ENCODE data around the gene DLK1.

DNA sequence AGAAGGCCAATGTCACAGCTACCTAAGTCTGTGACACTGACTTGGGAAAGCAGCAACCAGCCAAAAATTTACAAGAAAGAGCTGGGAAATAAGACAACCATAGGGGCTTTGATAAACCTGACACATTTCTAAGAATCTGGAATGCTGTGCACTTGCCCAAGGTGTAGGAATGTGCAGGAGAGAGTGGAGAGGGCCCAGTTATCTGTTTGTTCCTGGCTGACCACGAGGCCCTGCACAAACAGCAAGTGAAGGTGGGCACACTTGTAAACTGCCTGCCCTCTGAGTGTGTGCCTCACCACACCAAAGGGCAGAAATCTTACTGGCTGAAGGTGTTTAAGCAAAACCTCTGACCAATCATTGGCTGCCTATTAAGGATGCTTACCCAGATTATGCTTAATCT lies 27.3 kb downstream of the DLK1 start:
- TF ChIP-seq, protein P1, sequence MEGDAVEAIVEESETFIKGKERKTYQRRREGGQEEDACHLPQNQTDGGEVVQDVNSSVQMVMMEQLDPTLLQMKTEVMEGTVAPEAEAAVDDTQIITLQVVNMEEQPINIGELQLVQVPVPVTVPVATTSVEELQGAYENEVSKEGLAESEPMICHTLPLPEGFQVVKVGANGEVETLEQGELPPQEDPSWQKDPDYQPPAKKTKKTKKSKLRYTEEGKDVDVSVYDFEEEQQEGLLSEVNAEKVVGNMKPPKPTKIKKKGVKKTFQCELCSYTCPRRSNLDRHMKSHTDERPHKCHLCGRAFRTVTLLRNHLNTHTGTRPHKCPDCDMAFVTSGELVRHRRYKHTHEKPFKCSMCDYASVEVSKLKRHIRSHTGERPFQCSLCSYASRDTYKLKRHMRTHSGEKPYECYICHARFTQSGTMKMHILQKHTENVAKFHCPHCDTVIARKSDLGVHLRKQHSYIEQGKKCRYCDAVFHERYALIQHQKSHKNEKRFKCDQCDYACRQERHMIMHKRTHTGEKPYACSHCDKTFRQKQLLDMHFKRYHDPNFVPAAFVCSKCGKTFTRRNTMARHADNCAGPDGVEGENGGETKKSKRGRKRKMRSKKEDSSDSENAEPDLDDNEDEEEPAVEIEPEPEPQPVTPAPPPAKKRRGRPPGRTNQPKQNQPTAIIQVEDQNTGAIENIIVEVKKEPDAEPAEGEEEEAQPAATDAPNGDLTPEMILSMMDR (IDR thresholded peaks at IDR 0.05 in 8 of 11, conservative IDR thresholded peaks at IDR 0.05 in 3 of 11): no peak
- TF ChIP-seq POLR2A (IDR thresholded peaks at IDR 0.05): no peak

Measured in spleen (tissue), 7 donors.